ENCODE results near the gene DNAJC5. TPM values are rescaled to one million over a fixed set of nuclear protein-coding genes. Genes with fewer than 3 reads are reported as not detected.

Gene DNAJC5
- total and polyA plus RNA-seq, 9 of the 15 experiments (the other 6 are each of a cell fraction or from before 2014, with no cell fraction given): 0.95 to 42.8 (median 23.4) TPM

GRCh38 chr20:63846888-63847236 is 48.1 kb upstream of the DNAJC5 start (continued):
- TF ChIP-seq ETV1 (tag; conservative IDR thresholded peaks at IDR 0.05; ENCODE audit: low read depth): no peak
- TF ChIP-seq THRAP3 (IDR thresholded peaks at IDR 0.05; ENCODE audit: borderline replicate concordance): peak; percentile 74; the same call in 1 of the 2 replicates
- TF ChIP-seq ARID1B (IDR thresholded peaks at IDR 0.05): peak; percentile 24
- no peak for TF ChIP-seq TCF7L2 (IDR thresholded peaks at IDR 0.05; ENCODE audit: low read depth, low read length)
- TF ChIP-seq BHLHE40 (IDR thresholded peaks at IDR 0.05; ENCODE audit: low read length): no peak
- TF ChIP-seq FOXJ3 (CRISPR knock-in tag; IDR thresholded peaks at IDR 0.05): no peak
- no peak for TF ChIP-seq U2AF2 (optimal IDR thresholded peaks at IDR 0.05; ENCODE audit: low read depth, low read length)
- no peak for TF ChIP-seq MCM5 (IDR thresholded peaks at IDR 0.05; ENCODE audit: low read depth)
- peak; percentile 36 to 79; a peak in 1 of 4 replicates for TF ChIP-seq MCM7 (IDR thresholded peaks at IDR 0.05)
- TF ChIP-seq HBP1 (CRISPR knock-in tag; IDR thresholded peaks at IDR 0.05): peak; percentile 91
- no peak; a peak in 2 of 4 replicates for TF ChIP-seq HDAC1 (IDR thresholded peaks at IDR 0.05)
- peak in 1 of 2 experiments; percentile 46; a peak in 2 of 4 replicates for TF ChIP-seq FOXK2 (conservative IDR thresholded peaks at IDR 0.05 in 1 of 2, IDR thresholded peaks at IDR 0.05 in 1 of 2; ENCODE audit: low read depth in 2 of 2)
- 0 out of 2 replicates have a peak, but pooled peaks have one; percentile 32 for TF ChIP-seq NBN (IDR thresholded peaks at IDR 0.05; ENCODE audit: low read depth)
- TF ChIP-seq ZNF324 (CRISPR knock-in tag; IDR thresholded peaks at IDR 0.05): no peak
- peak; percentile 35; the same call in 1 of the 2 replicates for TF ChIP-seq PHF21A (IDR thresholded peaks at IDR 0.05; ENCODE audit: borderline replicate concordance, low read depth)
- 0 out of 2 replicates have a peak, but pooled peaks have one; percentile 22 for TF ChIP-seq NCOA1 (IDR thresholded peaks at IDR 0.05; ENCODE audit: low read depth)
- no peak for TF ChIP-seq NR2C1 (IDR thresholded peaks at IDR 0.05)
- TF ChIP-seq NR2C1 (tag; IDR thresholded peaks at IDR 0.05): no peak
- TF ChIP-seq KLF16 (IDR thresholded peaks at IDR 0.05): no peak
- TF ChIP-seq GABPA (tag; conservative IDR thresholded peaks at IDR 0.05; ENCODE audit: low read depth): no peak
- no peak for TF ChIP-seq HSF4 (CRISPR knock-in tag; IDR thresholded peaks at IDR 0.05; ENCODE audit: borderline replicate concordance)
- peak; percentile 52 for TF ChIP-seq MTA2 (IDR thresholded peaks at IDR 0.05; ENCODE audit: low read depth)
- TF ChIP-seq GATAD2A (IDR thresholded peaks at IDR 0.05): peak; percentile 73; the same call in 1 of the 2 replicates
- peak; percentile 32; the same call in 1 of the 2 replicates for TF ChIP-seq SUPT5H (IDR thresholded peaks at IDR 0.05)
- no peak for TF ChIP-seq ZNF197 (CRISPR knock-in tag; IDR thresholded peaks at IDR 0.05; ENCODE audit: low read depth)
- TF ChIP-seq BRF2 (IDR thresholded peaks at IDR 0.05; ENCODE audit: borderline replicate concordance, insufficient read depth, insufficient read length): no peak
- TF ChIP-seq CSDE1 (IDR thresholded peaks at IDR 0.05): peak in 1 of 2 experiments; percentile 79; a peak in 1 of 4 replicates
- TF ChIP-seq KDM5B (IDR thresholded peaks at IDR 0.05; ENCODE audit: insufficient replicate concordance, low read depth, low read length): no peak
- no peak for TF ChIP-seq CCAR2 (IDR thresholded peaks at IDR 0.05; ENCODE audit: low read depth, low read length)
- TF ChIP-seq, protein P1, sequence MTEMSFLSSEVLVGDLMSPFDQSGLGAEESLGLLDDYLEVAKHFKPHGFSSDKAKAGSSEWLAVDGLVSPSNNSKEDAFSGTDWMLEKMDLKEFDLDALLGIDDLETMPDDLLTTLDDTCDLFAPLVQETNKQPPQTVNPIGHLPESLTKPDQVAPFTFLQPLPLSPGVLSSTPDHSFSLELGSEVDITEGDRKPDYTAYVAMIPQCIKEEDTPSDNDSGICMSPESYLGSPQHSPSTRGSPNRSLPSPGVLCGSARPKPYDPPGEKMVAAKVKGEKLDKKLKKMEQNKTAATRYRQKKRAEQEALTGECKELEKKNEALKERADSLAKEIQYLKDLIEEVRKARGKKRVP (CRISPR knock-in tag; IDR thresholded peaks at IDR 0.05): no peak
- no peak for TF ChIP-seq TSC22D4 (tag; IDR thresholded peaks at IDR 0.05)
